GM21786 (cell line): ENCODE measurements around the gene COA8.

Experiments used
- ATAC-seq: cut with Tn5 transposase; IDR thresholded peaks from one replicate; pipeline ENCODE4 v1.9.1; 2021; ENCODE audit not compliant: unreplicated experiment

COA8 gene

GRCh38 chr14:103535891-103536565 is 26.7 kb upstream of the COA8 start:
- ATAC-seq = no peak

- no peak for ATAC-seq
Measured at GRCh38 chr14:103536693-103537092, 26.1 kb upstream of the COA8 start.

- ATAC-seq = no peak
Measured at GRCh38 chr14:103537175-103537990, 25.4 kb upstream of the COA8 start.

GRCh38 chr14:103538291-103539055 is 24.3 kb upstream of the COA8 start:
- no peak for ATAC-seq

GRCh38 chr14:103539056-103539825 is 23.5 kb upstream of the COA8 start:
- no peak for ATAC-seq

GRCh38 chr14:103540821-103541708 is 21.7 kb upstream of the COA8 start:
- no peak for ATAC-seq

- ATAC-seq = no peak
Measured at GRCh38 chr14:103541709-103542604, 20.8 kb upstream of the COA8 start.

- no peak for ATAC-seq
Measured at GRCh38 chr14:103542605-103543088, 20.1 kb upstream of the COA8 start.

GRCh38 chr14:103543140-103543539 is 19.6 kb upstream of the COA8 start:
- ATAC-seq = no peak

- no peak for ATAC-seq
Measured at GRCh38 chr14:103543721-103544387, 18.9 kb upstream of the COA8 start.

GRCh38 chr14:103544388-103545218 is 18.2 kb upstream of the COA8 start:
- no peak for ATAC-seq

GRCh38 chr14:103545219-103545914 is 17.4 kb upstream of the COA8 start:
- ATAC-seq = no peak

- no peak for ATAC-seq
Measured at GRCh38 chr14:103545915-103546651, 16.7 kb upstream of the COA8 start.

GRCh38 chr14:103546652-103547454 is 15.9 kb upstream of the COA8 start:
- no peak for ATAC-seq

GRCh38 chr14:103547455-103547940 is 15.3 kb upstream of the COA8 start:
- ATAC-seq = no peak
